CD4-positive, alpha-beta T cell treated with Interleukin-17A for 1 hour (primary cell): ENCODE measurements around the gene ACBD5.

Source experiments
- DNase-seq: peaks from one replicate; pipeline ENCODE4 v3.0.0-alpha.2; 2020

The ACBD5 gene

DNA sequence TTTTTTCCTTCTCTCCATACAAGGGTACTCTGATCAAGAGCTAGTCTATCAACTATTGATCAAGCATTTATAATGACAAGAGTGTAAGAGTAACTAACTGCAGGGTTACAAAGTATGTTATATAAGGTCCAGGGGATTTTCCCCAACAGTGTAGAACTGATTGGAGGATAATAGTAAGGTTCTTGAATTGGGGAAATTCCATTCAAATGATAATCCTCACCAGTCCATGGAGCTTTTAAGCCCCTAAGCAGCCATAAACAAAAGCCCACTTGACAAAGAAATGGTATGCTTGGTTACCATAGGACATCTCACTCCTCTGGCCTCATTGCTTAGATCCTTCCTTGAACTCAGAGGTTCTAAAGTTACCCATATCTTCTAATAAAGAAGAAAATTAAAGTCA, 94.7 kb downstream of the ACBD5 start:
- DNase-seq = peak; percentile 21
